ENCODE results near the gene SPPL2C.

Gene SPPL2C, protein sequence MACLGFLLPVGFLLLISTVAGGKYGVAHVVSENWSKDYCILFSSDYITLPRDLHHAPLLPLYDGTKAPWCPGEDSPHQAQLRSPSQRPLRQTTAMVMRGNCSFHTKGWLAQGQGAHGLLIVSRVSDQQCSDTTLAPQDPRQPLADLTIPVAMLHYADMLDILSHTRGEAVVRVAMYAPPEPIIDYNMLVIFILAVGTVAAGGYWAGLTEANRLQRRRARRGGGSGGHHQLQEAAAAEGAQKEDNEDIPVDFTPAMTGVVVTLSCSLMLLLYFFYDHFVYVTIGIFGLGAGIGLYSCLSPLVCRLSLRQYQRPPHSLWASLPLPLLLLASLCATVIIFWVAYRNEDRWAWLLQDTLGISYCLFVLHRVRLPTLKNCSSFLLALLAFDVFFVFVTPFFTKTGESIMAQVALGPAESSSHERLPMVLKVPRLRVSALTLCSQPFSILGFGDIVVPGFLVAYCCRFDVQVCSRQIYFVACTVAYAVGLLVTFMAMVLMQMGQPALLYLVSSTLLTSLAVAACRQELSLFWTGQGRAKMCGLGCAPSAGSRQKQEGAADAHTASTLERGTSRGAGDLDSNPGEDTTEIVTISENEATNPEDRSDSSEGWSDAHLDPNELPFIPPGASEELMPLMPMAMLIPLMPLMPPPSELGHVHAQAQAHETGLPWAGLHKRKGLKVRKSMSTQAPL

DNA sequence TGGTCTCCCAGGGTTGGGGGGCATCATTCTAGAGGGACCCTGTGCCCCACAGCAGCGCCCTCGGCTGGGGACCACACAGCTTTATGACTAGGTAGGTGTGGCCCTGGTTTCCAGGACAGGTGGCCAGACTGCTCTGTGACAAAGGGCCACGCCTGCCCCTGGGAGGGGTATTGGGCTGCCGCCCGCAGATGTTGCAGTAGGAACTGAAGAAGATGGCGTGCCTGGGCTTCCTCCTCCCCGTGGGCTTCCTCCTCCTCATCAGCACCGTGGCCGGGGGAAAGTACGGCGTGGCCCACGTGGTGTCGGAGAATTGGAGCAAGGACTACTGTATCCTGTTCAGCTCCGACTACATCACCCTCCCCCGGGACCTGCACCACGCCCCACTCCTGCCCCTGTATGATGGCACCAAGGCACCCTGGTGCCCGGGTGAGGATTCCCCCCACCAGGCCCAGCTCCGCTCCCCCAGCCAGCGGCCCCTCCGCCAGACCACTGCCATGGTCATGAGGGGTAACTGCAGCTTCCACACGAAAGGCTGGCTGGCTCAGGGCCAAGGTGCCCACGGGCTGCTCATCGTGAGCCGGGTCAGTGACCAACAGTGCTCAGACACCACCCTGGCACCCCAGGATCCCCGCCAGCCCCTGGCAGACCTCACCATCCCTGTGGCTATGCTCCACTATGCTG is at the start of gene SPPL2C:
Gene SPPL2C (plus strand): TSS at position 187 of the 681 bp plus-strand sequence. CDS start 26 bp downstream, at position 213.
- no peak within 1 kb of the TSS for H3K27ac ChIP-seq
- TF ChIP-seq CTCF (IDR thresholded peaks at IDR 0.05) (no peak), ZFX (IDR thresholded peaks at IDR 0.05; ENCODE audit: borderline replicate concordance) (no peak)

GRCh38 chr17:45800816-45801215 is 43.9 kb upstream of the SPPL2C start:
- TF ChIP-seq ZFX (IDR thresholded peaks at IDR 0.05; ENCODE audit: borderline replicate concordance) (no peak), CTCF (IDR thresholded peaks at IDR 0.05) (no peak)
- no peak overlapping the region for H3K27ac ChIP-seq

DNA sequence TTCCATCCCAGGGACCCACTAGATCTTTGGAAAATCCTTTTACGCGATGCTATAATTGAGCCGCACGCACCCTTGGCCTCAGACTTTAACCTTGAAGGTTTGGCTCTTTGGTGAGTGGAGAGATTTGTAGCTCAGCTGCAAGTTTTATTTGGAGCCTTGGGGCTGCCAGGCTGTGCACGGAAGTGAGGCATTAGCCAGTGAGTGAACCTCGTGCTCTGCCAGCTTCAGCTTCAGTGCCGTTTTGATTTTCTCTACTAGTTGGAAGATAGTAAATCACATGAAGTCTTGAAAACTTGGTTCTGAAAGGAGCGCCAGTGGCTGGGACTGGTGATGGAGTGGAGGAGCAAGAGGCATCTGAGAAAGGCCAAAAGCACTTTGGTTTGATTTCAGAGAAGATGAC is 43.3 kb upstream of the SPPL2C start:
- TF ChIP-seq CTCF (IDR thresholded peaks at IDR 0.05), result no peak
- no peak for TF ChIP-seq ZFX (IDR thresholded peaks at IDR 0.05; ENCODE audit: borderline replicate concordance)
- no peak overlapping the region for H3K27ac ChIP-seq

- no peak overlapping the region for H3K27ac ChIP-seq
- TF ChIP-seq CTCF (IDR thresholded peaks at IDR 0.05) (no peak), ZFX (IDR thresholded peaks at IDR 0.05; ENCODE audit: borderline replicate concordance) (no peak)
These were observed 35.8 kb upstream of the SPPL2C start for GRCh38 chr17:45808845-45809244.

DNA sequence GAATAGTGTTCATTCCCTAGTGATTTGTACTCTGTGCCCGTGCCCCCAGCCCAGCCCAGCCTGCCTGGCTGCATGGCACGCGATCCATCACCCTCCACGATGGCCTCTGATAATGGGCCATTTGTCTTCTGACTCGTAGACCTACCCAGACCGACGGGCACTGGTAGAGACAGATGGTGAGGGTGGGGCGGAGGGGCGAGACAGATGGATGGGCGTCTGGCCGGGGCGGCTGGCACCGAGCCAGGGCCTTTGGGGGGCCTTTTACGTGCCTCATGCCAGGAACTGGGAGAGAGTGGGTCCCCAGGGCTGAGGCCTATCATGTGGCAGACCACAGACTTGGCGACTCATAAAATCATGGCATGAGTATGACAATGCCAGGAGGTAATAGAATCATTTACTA is 35.2 kb upstream of the SPPL2C start:
- no peak for TF ChIP-seq ZFX (IDR thresholded peaks at IDR 0.05; ENCODE audit: borderline replicate concordance)
- no peak for TF ChIP-seq CTCF (IDR thresholded peaks at IDR 0.05)
- H3K27ac ChIP-seq, result no peak overlapping the region

DNA sequence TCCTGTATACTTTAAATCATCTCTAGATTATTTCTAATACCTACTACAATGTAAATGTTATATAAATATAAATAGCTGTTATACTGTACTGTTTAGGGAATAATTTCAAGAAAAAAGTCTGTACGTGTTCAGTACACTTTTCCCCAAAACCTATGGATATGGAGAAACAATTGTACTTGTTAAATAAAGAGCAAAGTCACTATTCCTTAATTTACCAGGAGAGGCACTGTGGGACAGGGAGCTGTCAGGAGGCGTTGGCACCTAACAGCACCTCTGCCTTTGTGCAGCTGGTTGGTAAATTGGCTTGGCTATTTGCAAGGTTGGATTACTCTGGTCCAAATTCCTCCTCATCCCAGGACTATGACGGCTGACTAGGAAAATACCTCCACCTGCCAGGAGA is 32.6 kb upstream of the SPPL2C start:
- H3K27ac ChIP-seq, result no peak overlapping the region
- TF ChIP-seq ZFX (IDR thresholded peaks at IDR 0.05; ENCODE audit: borderline replicate concordance) (no peak), CTCF (IDR thresholded peaks at IDR 0.05) (peak; percentile 66)

Measured in 22Rv1 (cell line).